ENCODE measurements around the gene KCNIP1.

The KCNIP1 gene

DNA sequence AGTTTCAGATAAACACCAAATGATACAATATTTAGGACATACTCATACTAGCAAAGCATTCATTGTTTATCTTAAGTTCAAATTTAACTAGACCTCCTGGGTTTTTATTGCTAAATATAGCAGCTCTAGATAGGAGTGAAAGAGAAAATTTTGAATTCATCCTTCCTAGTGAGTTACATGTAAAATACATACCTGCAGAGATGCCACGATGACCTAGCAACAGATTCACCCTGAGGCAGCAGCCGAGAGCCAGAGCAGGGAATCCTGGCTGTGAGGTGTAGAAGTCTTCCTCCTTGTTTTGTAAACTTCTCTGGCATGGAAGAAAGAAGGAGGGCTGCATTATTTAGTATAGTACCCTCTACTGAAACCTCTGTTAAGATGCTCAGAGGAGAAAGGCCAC is 253.8 kb downstream of the KCNIP1 start:
- TF ChIP-seq GATA2 (IDR thresholded peaks at IDR 0.05; ENCODE audit: low read depth, low read length), result no peak
- no peak for TF ChIP-seq GATA3 (IDR thresholded peaks at IDR 0.05; ENCODE audit: low read depth, low read length)

DNA sequence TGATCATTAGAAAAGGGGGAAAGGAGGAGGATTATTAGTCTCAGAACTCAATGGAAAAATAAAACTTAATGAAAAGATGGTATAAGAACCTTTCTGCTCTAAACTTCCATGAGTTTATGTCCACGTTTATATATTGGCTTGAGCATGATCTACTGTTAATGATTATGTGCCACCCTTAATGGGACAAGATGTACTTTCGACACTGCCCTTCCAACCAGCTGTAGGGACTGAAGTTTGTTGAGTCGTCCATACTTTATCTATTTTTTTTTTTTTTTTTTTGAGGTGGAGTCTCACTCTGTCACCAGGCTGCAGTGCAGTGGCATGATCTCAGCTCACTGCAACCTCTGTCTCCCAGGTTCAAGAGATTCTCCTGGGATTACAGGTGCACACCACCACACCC is 254.7 kb downstream of the KCNIP1 start:
- no peak for TF ChIP-seq GATA2 (IDR thresholded peaks at IDR 0.05; ENCODE audit: low read depth, low read length)
- no peak for TF ChIP-seq GATA3 (IDR thresholded peaks at IDR 0.05; ENCODE audit: low read depth, low read length)

DNA sequence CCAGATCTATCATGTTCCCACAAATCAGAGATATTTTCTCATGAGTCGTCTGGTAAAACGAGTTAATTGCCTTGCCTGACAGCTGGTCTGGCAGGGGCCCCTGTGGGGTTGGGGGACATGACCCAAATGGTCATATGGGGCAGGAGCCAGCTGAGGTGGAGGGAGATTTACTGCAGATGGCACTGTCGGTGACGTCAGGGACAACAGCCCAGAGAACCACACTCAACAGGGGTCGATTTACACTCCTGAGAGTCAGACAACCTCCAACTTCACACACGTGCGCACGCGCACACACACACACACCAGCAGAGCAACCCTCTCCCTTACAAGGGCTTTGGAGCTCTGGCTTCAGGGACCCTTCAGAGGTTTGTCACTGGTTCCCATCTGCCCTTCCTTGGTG is 256.3 kb downstream of the KCNIP1 start:
- TF ChIP-seq GATA3 (IDR thresholded peaks at IDR 0.05; ENCODE audit: low read depth, low read length) (no peak), GATA2 (IDR thresholded peaks at IDR 0.05; ENCODE audit: low read depth, low read length) (no peak)

DNA sequence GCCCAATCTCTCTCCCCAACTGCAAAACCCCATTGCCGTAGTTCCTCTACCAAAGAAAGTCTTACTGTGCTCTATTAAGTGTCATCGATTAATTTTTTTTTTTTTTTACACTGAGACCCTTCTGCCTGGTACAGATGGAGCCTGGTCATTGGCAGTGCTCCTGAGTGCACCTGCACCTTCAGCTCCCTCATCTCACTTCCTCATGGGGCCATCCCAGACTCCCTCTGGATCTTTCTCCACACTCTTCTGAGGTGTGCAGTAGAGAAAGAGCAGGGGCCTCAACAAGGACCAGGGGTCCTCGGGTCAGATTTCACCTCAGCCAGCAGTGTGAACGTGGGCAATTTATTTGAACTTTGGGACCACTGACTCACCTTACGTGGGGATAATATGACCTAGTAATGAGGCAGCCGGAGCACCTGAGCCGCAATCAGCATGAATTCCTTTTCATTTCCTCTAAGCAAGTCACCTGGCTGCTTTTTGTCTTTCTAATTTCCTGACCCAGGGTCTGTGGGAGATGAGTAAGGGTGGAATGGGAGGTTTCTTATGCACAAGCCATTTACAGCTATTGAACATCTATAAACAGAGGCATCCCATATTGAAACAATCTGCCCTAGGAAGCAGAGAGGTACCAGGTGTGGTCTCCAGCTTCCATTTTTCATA is 257.4 kb downstream of the KCNIP1 start:
- no peak for TF ChIP-seq GATA3 (IDR thresholded peaks at IDR 0.05; ENCODE audit: low read depth, low read length)
- no peak for TF ChIP-seq GATA2 (IDR thresholded peaks at IDR 0.05; ENCODE audit: low read depth, low read length)

DNA sequence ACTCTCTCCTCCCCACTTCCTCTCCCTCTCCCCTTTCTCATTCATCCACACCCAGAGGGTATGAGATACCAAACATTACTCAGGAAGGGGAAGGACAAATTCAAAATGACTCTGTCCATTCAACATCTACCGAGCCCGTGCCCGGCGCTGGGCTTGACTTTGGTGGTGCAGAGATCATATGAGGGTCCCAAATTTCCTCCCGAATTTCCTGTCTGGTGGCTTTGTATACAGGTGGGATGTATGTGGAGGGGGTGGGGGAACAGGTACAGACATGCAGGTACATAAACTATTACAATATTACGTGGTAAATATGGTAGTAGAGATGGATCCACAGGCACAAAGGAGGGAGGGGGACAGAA is 257.9 kb downstream of the KCNIP1 start:
- no peak for TF ChIP-seq GATA2 (IDR thresholded peaks at IDR 0.05; ENCODE audit: low read depth, low read length)

DNA sequence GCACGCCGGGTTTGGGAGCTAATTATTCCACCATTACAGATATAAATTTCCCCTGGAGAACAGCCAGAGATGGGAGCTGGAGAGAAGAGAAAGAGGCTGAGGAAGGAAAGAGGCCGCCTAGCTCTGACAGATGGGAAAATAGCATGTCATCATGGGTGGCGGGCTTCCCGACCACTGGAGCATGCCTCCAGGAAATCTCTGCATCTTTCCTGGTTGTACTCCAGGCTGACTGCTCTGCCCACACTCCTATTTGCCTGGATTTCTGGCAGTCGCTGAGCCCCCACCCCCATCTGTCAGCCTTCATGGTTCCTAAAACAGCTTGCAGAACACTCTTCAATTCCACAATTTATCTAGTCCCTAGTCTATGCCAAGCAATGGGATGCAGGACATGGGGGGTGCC is 265.4 kb downstream of the KCNIP1 start:
- TF ChIP-seq GATA2 (IDR thresholded peaks at IDR 0.05; ENCODE audit: low read depth, low read length) (no peak), GATA3 (IDR thresholded peaks at IDR 0.05; ENCODE audit: low read depth, low read length) (no peak)

DNA sequence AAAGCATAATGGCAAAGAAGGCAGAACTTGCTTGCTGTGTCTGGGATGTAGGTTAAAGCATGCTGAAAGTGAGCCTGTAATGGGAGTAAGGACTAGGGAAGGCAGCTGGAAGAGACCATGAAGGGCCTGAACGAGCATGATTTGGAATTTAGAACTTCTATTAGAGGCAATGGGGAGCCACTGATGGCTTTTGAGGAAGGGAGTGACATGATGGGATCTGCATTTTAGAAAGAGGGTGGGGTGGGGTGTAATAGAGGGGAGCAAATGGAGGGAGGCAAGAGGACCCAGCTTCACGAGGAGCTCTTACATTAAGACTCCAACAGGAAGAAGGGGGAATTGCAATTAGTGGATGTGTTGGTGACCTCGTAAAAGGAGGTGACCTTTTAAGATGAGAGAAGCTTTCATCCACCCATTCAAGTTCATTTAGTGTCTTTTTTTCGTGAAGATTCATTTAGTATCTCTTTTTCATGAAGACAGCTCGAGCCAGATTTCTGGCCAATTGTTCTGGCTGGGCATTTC is 266.1 kb downstream of the KCNIP1 start:
- no peak for TF ChIP-seq GATA2 (IDR thresholded peaks at IDR 0.05; ENCODE audit: low read depth, low read length)
- TF ChIP-seq GATA3 (IDR thresholded peaks at IDR 0.05; ENCODE audit: low read depth, low read length), result no peak

DNA sequence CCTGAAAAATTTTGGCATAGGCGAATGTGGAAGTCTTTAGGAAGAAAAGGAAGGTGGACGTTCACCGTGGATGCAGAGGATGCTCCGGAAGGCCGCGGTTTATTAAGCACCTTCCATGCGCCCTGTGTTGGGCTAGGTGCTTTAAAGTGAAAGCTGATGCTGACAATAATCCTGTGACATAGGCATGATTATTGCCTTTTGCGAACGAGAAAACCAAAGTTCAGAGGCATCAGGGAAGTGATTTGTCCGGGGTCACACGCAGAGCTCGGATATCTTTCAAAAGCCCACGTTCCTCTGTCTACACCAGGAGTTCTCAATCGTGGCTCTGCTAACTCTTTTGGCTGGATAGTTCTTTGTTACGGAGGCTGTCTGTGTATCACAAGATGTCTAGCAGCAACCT is 267.7 kb downstream of the KCNIP1 start:
- TF ChIP-seq GATA3 (IDR thresholded peaks at IDR 0.05; ENCODE audit: low read depth, low read length), result no peak

DNA sequence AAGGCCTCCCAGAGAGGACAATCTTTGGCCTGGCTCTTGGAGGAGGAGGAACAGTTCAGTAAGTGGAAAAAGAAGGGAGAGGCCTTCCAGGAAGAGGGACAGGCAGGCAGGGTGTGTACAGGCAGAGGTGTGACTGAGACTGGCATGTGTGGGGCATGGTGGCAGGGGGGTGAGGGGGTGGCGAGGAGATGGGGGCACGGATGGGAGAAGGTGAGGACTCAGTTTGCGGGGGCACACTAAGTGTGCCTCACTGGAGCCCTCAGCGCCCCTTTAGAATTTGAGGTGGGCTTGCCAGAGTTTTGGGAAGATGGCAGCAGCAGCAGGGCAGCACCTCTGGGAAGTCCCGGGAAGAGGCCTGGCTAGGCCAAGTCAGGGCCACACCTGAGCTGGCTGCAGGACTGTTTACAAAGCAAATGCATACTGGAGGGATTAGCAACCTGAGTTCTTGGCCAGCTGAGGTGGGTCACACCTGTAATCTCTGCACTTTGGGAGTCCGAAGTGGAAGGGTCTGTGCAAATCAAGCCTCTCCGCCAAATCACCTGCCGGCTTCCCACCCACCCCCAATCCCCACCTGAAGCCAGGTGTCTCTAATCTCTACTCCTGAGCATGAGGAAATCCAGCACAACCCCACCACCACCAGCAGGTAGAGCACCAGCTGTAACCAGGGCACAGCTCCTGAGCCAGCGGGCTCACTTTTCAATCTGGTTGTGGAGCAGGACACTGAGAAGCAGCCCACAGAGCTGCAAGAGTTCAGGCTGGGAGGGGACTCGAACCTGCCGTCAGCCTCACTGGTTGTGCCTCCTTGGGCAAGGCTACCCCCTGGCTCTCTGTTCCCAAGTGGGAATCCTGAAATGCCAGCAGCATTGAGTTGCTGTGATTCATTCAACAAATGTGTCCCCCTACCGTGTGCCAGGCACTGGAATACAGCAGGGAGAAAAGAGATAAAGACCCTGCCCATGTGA is 269.5 kb downstream of the KCNIP1 start:
- TF ChIP-seq GATA3 (IDR thresholded peaks at IDR 0.05; ENCODE audit: low read depth, low read length) (no peak), GATA2 (IDR thresholded peaks at IDR 0.05; ENCODE audit: low read depth, low read length) (no peak)

DNA sequence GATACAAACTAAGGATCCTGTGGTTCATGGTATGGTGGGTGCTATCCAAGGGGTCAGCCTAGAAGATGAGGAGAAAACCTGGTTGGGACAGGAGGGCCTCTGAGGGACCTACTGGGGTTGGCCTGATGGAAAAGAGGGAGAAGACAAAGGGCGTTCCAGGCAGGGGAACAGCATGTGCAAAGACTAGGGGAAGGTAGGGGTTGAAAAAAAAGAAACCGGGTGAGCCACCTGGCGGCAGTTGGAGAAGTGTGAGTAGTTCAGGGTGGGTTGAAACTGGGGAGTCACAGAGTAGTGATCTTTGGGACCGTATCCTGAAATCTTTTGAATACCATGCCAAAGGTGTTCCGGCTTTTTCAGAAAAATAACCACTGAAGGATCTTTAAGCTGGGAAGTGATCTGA is 271.0 kb downstream of the KCNIP1 start:
- no peak for TF ChIP-seq GATA2 (IDR thresholded peaks at IDR 0.05; ENCODE audit: low read depth, low read length)
- no peak for TF ChIP-seq GATA3 (IDR thresholded peaks at IDR 0.05; ENCODE audit: low read depth, low read length)

DNA sequence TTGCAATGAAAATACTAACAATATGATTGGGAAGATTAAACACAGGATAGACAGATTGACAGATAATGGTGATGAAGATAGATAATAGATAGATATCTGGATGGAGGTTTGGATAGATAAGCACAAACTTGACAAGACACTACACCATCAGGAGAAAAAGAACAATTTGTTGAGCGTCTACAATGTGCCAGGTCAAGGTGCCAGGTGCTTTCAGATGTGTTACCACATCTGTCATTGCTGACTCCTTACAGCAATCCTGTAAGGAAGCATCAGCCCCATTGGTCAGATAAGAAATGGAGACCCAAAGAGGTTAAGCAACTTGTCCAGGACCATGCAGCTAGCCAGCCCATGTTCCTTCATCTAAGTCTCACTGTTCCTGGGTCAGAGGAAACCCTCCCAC is 278.1 kb downstream of the KCNIP1 start:
- TF ChIP-seq GATA2 (IDR thresholded peaks at IDR 0.05; ENCODE audit: low read depth, low read length), result no peak
- TF ChIP-seq GATA3 (IDR thresholded peaks at IDR 0.05; ENCODE audit: low read depth, low read length), result no peak

DNA sequence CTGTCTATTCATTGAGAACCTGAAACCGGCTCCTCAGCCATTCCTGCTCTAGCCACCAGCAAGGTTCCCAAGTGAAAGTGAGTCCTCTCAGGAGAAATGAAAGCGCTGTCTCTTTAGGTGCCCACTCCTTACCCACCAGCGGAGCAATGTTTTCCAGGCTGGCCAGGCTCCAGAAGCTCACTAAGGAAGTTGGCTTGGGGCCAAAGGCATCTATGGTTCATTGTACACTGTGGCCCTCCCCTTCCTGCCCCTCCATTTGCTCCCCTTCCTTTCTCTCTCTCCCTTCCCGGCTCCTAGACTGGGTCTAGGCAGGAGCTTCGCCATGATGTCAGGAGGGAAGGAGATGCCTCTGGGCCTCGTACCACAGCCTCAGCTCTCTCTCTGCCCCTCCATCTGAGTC is 278.6 kb downstream of the KCNIP1 start:
- no peak for TF ChIP-seq GATA3 (IDR thresholded peaks at IDR 0.05; ENCODE audit: low read depth, low read length)
- no peak for TF ChIP-seq GATA2 (IDR thresholded peaks at IDR 0.05; ENCODE audit: low read depth, low read length)

DNA sequence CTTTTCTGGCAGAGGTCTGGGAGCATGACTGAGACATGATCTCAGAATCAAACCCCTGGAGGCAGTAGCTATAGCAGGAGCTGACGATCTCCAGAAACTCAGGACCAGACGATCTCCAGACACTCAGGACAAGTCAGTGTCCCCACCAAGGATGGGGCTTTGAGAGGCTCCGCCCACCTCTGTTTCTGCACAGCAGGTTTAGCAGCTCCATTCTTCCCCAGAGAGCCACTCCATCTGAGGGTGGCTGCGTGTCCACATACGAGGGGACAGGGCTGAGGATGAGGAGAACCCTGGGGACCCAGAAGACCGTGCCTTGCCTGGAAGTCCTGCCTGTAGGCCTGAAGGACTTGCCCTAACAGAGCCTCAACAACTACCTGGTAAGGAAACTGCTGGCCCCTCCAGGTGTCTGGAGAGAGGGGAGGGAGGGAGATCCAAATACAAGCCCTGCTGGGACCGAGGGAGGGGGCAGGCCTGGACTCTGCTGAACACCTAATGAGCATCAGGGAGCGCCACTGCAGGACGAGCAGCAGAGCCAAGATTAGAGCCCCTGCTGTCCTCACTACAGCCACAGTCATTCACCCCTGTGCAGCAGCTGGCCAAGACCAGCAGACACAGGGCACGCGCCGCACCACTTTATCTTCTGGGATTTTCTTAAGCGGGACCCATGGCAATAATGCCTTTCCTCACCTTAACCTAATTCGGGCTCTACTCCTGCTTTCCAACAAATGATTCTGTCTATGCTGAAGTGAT is 279.9 kb downstream of the KCNIP1 start, which contains the start of gene GABRP:
TSS of gene GABRP (plus strand) at position 228 of the 750 bp plus-strand sequence. CDS start 4,891 bp downstream, outside the sequence.
- TF ChIP-seq GATA2 (IDR thresholded peaks at IDR 0.05; ENCODE audit: low read depth, low read length), result no peak
- TF ChIP-seq GATA3 (IDR thresholded peaks at IDR 0.05; ENCODE audit: low read depth, low read length), result no peak

DNA sequence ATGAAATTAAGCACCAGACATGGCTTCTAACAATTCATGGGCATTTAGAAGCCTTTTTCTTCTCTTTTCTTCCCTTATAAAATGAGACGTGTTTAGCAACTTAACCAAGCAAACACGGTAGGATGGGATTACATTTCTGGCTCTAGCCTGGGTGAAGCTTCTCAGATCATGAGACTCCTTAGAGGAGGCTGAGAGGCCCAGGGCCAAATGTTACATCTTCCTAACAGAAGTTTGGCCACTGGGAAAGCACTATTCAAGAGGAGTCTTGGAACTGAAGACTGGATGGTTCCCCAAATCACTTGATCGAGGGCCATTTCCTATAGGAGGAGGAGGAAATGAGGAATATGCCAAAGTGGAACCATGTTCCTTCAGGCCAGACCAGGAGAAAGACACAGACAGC is 281.6 kb downstream of the KCNIP1 start:
- TF ChIP-seq GATA3 (IDR thresholded peaks at IDR 0.05; ENCODE audit: low read depth, low read length) (no peak), GATA2 (IDR thresholded peaks at IDR 0.05; ENCODE audit: low read depth, low read length) (no peak)

All from SH-SY5Y (cell line).